HG02884 (cell line): ENCODE results near the gene FCN3.

Experiments used
- ATAC-seq: cut with Tn5 transposase; IDR thresholded peaks from one replicate; pipeline ENCODE4 v1.9.1; 2021; ENCODE audit warnings: mild to moderate bottlenecking, moderate library complexity; ENCODE audit not compliant: unreplicated experiment

The FCN3 gene

DNA sequence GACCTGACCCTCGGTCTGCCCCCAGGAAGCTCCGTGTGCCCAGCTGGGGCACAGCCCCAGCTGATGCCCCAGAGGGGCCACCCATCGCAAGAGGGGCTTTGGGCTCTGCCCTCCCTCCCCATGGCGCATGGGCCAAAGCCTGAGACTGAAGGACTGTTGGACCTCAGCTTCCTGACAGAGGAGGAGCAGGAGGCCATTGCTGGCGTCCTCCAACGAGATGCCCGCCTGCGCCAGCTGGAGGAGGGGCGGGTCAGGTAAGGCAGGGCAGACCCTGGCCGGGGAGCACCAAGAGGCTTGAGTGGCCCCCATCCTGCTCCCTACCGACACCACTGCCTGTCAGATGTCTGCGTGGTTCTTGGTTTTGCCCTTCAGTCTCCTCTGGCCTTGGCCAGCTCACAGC lies 29.4 kb downstream of the FCN3 start:
- no peak for ATAC-seq

DNA sequence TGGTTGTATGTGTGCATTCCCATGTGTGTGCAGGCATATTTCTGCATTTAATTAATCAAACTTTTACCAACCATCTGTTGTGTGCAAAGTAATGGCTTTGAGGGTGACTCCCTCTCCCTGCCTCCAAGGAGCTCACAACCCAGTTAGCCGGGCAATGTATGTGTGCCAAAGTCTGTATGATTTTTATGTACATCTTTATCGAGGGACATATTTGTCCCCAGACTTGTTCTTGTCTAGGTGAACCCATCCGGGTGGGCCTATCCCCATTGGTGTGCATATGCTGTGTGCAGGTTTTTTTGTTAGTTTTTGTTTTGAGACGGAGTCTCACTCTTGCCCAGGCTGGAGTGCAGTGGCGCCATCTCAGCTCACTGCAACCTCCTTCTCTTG lies 31.0 kb downstream of the FCN3 start:
- ATAC-seq, result no peak

DNA sequence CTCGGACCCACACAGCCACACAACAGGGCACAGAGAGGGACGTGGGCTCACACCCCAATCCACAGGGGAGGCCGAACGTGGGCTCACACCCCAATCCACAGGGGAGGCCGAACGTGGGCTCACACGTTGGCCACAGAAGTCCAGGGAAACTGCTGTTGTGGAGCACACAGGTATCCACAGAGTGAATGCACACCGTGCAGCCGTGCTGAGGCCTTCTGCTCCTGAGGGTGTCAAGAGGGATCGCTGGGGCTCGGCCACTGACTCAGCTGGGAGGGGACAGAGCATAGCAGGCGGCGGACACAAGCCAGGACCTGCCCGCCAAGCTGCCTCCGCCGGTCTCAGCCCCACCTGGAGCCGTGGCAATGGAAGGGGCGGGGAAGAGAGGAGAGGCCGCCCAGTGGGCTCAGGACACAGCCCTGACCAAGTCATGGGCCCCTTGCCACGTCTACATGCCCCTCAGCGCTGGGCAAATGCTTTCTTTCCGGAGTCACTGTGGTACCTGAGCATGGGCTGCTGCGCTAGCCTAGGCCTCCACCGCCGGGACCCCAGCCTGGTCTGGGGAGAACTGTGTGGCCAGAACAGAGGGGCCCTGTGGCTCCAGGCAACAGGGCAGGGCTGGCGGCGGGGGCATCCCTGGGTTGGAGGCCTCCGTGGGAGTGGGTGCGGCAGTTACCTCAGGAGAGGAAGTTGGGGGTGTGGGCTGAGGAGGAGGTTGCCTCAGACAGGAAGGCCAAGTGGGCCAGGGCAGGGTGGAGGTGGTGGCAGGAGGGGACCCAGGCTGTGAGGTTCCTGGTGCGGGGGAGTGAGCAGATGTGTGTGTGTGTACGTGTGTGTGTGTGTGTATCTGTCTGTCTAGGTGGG lies 31.6 kb downstream of the FCN3 start:
- ATAC-seq, result no peak

DNA sequence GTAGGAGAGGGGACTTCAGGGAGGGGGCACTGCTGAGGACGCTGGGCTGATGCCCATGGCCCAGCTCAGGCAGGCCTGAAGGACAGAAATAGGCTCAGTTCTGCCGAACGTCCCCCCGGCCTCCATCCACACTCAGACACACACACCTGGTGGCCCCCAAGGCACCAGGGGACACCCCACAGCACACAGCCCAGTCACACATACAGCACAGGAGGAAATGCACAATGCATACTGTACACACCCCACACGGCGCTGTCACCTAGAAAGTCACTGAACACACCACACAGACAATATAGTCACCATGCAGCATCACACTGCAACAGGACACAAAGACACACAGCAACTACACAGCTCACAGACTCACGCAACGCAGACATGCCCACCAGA lies 32.2 kb downstream of the FCN3 start:
- no peak for ATAC-seq

DNA sequence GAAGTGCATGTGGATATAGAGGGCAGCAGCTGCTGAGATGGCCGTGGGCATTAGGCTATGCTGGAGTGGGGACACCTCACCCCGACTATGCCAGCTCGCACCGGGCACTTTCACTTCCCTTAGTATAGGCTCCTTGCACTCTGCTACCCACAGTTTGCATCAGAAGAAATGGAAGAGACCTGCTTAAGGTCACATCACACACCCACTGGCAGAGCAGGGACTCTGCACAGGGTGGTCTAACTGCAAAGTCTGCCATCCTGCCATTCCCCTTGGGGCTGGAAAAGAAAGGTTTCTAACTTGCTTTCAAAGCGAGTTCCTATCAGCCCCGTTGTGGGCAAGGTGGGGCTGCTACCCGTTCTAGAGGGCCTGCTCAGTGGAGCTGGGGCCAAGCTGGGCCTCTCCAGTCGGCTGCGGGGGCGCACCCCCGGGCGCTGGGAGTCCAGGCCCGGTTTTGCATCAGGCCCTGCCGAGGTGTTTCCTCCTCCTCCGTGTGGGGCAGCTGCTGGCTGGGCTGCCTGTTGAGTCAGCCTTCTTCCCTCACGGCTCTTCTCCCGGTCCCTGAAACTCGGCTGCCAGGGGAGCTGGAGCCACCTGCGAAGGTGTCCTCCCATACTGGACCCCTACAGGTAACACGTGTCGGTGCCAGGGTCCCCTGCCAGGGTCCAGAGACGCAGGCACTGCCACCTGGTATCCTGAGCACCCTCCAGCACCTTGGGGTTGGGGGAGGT lies 32.9 kb downstream of the FCN3 start, which contains the start of gene SYTL1:
TSS of gene SYTL1 (plus strand) at position 498 of the 728 bp plus-strand sequence. CDS start 3,313 bp downstream, outside the sequence.
- peak; percentile 42 for ATAC-seq

DNA sequence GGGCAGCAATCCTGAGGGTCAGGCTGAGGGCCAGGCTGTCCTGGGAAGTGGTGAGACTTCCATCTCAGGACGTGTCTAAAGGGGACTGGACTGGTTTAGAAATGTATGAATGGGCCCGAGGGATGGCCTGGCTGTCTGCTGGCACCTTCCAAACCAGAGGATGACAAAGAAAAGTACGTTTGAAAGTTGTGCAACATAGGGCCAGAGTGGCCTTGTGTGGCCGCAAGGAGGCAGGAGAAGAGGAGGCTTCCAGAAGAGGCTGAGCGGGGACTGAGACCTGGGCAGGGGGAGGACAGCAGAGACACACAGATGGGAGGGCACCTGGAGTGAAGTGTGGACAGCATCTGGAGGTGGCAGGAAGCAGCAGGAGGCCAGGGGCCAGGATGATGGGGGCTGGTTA lies 35.4 kb downstream of the FCN3 start:
- ATAC-seq, result no peak

DNA sequence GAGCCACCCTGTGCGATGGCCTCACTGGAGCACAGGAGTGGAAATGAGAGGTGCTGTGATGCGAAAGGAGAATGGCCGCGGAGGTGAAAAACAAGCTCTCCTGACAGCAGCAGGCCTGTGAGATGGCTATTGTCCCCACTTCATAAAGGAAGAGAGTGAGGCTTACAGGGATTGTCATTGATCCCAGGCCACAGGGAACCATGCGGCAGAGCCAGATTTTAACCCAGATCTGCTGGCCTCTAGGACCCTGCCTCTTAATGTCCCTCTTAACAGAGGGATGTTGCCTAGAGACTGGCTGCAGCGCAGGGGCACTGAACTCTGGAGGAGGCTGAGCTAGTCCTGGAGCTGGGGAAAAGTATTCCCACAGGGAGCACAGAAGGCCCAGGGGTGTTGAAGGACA lies 35.9 kb downstream of the FCN3 start:
- ATAC-seq, result no peak

DNA sequence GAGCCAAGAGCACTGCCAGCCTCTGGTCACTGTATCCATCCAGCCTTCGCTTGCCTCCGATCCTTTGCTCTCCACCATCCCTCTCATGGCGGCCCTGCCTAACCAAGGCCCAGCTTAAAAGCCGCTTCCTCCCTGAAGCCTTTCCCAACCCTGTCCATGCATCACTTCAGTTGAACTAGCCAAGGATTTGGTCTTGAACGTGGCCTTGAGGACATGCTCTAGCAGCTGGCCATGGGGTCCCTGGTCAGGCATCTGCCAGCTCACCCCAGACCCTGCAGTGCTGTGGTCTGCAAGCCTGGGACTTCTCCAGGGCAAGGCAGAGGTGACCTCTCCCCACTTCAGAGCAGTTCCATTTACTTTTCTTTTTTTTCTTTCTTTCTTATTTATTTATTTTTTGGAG lies 37.9 kb downstream of the FCN3 start:
- ATAC-seq, result no peak

DNA sequence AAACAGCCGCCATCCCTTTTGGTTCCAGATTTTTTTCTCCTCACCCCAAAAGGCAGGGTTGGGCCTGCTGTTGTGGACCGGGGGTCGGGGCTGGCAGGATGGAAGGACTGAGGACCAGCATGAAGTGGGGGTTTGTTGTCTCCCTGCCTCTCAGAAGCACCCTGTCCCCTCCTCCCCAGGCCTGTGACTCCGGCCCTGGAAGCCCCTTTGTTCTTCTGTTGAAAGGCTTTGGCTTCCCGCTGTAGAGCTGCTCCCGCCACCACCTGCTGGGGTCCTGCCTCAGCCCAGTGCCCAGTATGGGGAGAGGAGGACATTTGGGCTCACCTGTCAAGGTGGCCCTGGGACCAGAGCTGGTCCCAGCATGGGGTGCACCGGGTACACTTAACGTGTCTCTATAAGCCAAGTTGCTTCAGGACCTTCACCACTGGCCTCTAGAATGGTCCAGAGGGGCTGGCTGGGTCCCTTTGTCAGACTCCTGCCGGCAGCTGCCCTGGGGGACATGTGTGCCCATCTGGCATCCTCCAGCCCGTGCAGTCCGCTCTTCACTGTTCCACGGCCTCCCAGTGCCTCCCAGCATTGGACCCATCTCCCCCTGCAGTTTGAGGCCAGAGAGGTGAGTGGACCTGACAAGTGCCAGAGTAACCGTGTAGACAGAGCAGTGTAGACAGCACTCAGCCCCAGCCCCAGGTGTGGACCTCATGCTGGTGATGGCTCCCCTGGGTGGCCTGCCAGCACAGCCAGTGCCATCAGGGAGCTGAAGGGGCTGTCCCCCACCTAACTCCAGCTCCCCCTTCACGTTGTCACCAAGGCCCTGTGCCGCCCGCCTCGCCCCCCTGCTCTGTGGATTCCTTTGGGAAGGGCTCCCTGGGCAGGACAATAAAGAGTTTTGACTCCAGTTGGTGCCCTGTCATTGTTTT lies 38.9 kb downstream of the FCN3 start:
- no peak for ATAC-seq

DNA sequence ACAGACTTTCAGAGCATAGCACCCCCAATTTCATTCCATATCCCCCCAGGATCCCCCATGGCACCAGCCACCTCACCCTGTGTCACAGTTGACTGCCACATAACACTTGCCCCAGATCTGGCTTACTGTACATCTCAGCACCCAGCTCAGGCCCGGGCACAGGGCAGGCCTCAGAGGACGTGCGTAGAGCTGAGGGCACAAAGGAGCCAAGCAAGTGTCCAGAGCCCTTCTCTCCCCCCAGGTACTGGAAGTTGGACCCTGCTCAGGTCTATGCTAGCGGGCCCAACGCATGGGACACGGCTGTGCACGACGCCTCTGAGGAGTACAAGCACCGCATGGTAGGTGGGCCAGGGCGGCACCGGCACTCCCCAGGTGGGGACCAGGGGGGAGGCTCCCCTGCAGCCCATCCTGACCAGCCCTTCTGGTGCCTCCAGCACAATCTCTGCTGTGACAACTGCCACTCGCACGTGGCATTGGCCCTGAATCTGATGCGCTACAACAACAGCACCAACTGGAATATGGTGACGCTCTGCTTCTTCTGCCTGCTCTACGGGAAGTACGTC lies 40.8 kb downstream of the FCN3 start:
- no peak for ATAC-seq

DNA sequence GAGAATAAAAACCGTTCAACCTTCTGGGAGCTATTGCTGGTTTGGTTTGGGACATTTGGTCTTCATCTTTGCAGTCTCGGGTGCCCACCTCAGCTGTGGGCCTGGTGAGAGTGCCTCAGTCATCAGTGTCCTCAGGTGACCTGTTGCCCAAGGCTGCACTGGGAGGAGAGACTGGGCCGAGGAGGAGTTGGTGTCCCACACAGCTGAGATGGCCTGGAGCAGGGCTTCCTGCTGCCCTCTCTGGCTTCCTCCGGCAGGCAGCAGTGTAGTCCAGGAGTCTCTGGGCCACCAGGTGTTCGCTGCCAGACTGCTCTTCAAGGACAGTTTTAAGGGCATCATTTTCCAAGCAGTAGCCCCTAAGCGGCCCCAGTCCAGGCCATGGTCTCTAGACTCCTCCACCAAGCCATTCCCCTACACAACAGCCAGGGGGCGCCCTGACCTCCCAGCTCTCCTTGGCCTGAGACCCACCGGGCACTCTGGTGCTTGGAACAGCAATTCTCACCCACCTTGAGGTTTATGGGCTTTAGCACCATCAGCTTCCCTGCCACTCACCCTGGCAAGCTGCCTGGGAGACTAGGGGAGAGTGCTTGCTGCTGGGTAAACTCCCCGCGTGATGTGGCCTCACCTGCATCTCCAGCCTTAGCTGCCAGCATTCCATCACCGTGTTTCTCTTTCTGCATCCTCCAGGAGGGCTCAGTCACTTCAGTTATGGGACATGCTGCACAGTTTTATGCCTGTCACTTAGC lies 41.9 kb downstream of the FCN3 start:
- ATAC-seq, result no peak

DNA sequence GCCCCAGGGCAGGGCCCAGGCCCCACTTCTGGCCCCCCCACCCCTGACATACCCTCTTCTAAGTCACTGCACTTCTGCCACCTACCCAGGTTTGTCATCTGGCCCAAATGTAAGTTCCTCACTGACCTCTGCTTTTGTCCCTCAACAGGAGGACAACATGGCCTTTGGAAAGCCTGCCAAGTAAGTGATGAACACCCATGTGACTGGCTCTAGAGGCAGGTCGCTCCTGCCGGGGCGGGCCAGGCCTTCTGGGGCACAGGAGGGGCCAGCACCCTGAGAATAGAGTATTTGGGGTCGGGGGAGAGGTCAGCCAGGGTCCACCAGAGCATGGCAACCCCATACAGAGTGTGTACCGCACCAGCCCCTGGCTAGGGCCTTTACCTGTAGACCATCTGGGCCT lies 42.7 kb downstream of the FCN3 start:
- no peak for ATAC-seq

DNA sequence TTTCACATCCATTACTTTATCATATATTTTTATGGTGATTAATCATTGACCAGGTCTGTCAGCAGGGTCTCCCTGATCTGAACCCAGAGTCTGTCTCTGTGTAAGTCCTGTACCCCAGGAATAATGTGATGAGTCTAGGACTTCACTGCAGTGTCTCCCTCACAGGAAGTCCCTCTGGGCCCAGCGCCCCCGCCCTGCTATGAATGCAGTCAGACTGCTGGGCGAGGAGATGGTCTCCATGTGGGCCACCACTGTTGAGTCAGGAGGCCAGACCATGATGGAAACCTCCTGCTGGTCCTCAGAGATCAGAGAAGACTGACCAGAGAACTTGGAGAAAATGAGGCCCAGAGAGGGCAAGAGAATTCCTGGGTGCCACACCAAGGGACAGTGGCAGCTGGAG lies 43.2 kb downstream of the FCN3 start:
- ATAC-seq, result no peak

DNA sequence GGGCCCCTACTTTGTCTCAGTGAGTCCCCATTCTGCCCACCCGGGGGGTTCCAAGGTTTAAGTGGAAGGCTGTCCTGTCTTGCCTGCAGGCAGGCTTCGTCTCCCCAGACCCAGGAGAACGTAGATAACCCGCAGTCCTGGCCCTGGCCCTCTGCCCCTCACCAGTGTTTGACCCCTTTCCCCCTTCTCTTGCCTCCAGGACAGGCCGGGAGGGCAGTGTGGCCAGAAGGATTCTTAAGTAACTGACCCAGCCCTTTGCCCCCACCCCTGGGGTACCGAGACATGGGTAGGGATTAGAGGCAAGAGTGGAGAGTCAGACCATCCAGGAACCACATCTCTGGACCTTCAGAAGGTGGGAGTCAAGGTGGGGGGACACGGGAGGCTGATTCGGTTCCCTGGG lies 43.8 kb downstream of the FCN3 start:
- ATAC-seq, result no peak

DNA sequence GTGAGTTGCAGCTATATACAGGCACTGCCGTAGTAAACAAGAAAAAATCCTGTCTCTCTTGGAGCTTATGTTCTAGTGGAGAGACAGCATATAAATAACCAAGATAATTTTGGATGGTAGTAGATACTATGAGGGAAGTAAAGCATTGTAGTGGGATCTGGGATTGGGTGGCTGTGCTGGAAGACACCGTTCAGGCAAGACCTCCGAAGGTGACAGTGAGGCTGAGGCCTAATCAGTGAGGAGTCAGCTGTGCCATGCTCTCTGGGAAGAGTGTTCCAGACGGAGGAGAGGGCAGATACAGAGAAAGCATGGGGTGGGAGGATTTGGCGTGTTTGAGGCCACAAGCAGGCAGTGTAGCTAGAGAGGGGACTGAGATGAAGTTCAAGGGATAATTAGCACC lies 46.7 kb downstream of the FCN3 start:
- no peak for ATAC-seq

DNA sequence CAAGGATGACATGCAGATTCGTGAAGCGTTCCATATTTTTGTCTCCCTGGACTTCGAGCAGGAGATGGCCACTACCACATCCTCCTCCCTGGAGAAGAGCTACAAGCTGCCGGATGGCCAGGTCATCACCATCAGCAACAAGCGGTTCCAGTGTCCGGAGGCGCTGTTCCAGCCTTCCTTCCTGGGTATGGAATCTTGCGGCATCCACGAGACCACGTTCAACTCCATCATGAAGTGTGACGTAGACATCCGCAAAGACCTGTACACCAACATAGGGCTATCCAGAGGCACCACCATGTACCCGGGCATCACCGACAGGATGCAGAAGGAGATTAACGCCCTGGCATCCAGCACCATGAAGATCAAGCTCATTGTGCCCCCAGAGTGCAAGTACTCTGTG lies 49.3 kb downstream of the FCN3 start:
- ATAC-seq, result no peak

DNA sequence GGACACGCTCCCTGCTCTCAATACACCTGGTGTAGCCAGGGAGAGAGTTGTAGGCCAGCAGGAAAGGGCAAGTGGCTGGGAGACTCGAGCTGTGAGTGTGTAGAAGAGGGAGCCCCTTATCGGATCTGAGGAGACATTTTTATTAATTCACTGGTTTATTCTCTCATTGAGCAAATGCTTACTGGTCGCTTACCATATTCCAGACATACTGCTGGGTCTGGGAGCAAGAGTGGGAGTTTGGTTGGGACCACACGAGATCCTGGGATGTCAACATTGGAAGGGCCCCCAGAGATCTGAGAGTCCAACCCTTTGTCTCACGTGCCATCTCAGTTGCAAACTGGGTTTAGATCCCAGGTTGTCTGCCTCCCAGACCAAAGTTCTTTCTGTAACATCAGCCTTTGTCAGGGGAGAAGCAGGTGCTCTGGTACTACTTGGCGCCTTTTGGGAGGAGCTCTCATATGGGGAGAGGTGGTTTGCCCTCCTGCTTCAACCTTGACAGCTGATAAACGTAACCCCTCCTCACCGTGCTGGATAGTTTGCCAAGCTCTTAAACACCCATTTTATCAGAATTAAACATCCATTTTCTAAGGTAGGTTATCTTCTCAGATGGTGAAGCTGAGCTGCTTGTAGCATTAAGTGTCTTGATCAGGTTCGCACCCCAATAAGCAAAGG lies 51.9 kb downstream of the FCN3 start:
- no peak for ATAC-seq

DNA sequence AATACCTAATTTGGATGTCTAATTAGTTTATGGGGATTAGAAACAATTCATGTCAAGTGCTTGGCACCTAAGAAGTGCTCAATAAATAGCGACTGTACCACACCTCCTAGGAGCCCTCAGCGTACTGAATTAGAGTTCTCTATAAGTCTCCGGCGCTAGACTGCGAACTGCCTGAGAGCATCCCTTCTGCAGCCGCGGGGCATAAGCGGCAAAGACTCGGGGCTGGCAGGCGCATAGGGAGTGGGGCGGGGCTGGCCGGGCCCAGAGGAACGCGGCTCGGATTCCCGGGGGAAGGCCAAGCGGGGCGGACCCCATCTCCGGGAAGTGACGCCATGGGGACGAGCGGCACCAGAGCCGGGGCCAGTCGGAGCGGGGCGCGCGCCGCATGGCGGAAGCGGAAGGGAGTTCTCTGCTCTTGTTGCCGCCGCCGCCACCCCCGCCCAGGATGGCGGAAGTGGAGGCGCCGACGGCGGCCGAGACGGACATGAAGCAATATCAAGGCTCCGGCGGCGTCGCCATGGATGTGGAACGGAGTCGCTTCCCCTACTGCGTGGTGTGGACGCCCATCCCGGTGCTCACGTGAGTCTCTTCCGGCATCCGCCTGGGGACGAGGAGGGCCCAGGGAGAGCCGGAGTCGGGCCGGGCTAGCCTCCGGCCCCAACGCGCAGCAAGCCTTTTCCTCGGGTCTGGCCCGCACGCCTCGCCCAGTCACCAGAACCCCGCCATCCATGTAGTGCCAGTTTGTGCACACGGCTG lies 52.6 kb downstream of the FCN3 start, which contains the start of gene TMEM222:
TSS of gene TMEM222 (plus strand) at position 351 of the 756 bp plus-strand sequence. CDS start at position 386, 35 bp downstream.
- peak; percentile 89 for ATAC-seq
